SH-SY5Y (cell line): ENCODE results near the gene CELF2.

Source experiments
- GATA2 ChIP-seq: IDR thresholded peaks from 2 replicates; pipeline ENCODE4 v1.6.1; 2011; ENCODE audit warnings: mild to moderate bottlenecking, low read depth, low read length
- GATA3 ChIP-seq: IDR thresholded peaks from 2 replicates; pipeline ENCODE4 v1.6.1; 2011; ENCODE audit warnings: low read depth, mild to moderate bottlenecking, low read length, moderate library complexity

GRCh38 chr10:11111490-11111889, 93.8 kb downstream of the CELF2 start:
- TF ChIP-seq GATA3 (no peak), GATA2 (no peak)
